Adipocyte (in vitro differentiated cells): Measurements from ENCODE around the gene DKK3.

Source experiments
- DNase-seq: peaks from one replicate; pipeline ENCODE4 v3.0.0-alpha.2; 2015; ENCODE audit warnings: low read depth
- H3K27me3 ChIP-seq: replicated peaks from 2 replicates; pipeline ENCODE4 v1.7.0; 2013; ENCODE audit warnings: mild to moderate bottlenecking, low read length, moderate library complexity; ENCODE audit not compliant: control insufficient read depth, insufficient read depth
- H3K36me3 ChIP-seq: 2 replicates; pipeline ENCODE4 v1.7.0; 2013; ENCODE audit warnings: low read length, mild to moderate bottlenecking, moderate library complexity; ENCODE audit not compliant: control insufficient read depth, insufficient read depth, severe bottlenecking
- H3K4me1 ChIP-seq: 2 replicates; pipeline ENCODE4 v1.7.0; 2013; ENCODE audit warnings: mild to moderate bottlenecking, low read length, moderate library complexity; ENCODE audit not compliant: control insufficient read depth, insufficient read depth
- H3K4me3 ChIP-seq: 2 replicates; pipeline ENCODE4 v1.7.0; 2013; ENCODE audit warnings: mild to moderate bottlenecking, low read length, moderate library complexity
- H3K9ac ChIP-seq: 2 replicates; pipeline ENCODE4 v1.7.0; 2013; ENCODE audit warnings: mild to moderate bottlenecking, low read length, moderate library complexity
- H3K9me3 ChIP-seq: 2 replicates; pipeline ENCODE4 v1.7.0; 2013; ENCODE audit warnings: mild to moderate bottlenecking, low read length, moderate library complexity; ENCODE audit not compliant: control insufficient read depth

The DKK3 gene

GRCh38 chr11:11978098-11978637 lies 30.3 kb downstream of the DKK3 start:
- no peak for DNase-seq
- H3K9me3 ChIP-seq, result no peaks in the 10 kb centered on the region
- H3K4me3 ChIP-seq, result no peak overlapping the region
- no peaks in the 10 kb centered on the region for H3K36me3 ChIP-seq
- H3K9ac ChIP-seq, result no peak overlapping the region
- peaks cover 65% of the 10 kb centered on the region for H3K4me1 ChIP-seq
- no peaks in the 10 kb centered on the region for H3K27me3 ChIP-seq

- peaks cover 66% of the 10 kb centered on the region for H3K4me1 ChIP-seq
- peak; percentile 87 for DNase-seq
These were observed 31.1 kb downstream of the DKK3 start for GRCh38 chr11:11977206-11977938.

GRCh38 chr11:11976481-11977127 lies 31.8 kb downstream of the DKK3 start:
- no peak for DNase-seq
- Histone ChIP-seq H3K27me3 (no peaks in the 10 kb centered on the region), H3K9ac (peak overlapping the region; percentile 63), H3K36me3 (no peaks in the 10 kb centered on the region), H3K4me1 (peaks cover 66% of the 10 kb centered on the region), H3K4me3 (peak overlapping the region; percentile 26), H3K9me3 (no peaks in the 10 kb centered on the region)

More at GRCh38 chr11:11977206-11977938, 31.1 kb downstream of the DKK3 start:
- H3K27me3 ChIP-seq, result no peaks in the 10 kb centered on the region
- no peaks in the 10 kb centered on the region for H3K9me3 ChIP-seq
- peak overlapping the region; percentile 26 for H3K4me3 ChIP-seq
- H3K36me3 ChIP-seq, result no peaks in the 10 kb centered on the region
- H3K9ac ChIP-seq, result peak overlapping the region; percentile 63

GRCh38 chr11:11975201-11976092 lies 33.0 kb downstream of the DKK3 start:
- no peaks in the 10 kb centered on the region for H3K36me3 ChIP-seq
- no peak overlapping the region for H3K4me3 ChIP-seq
- no peak for DNase-seq
- H3K27me3 ChIP-seq, result no peaks in the 10 kb centered on the region
- H3K4me1 ChIP-seq, result peaks cover 66% of the 10 kb centered on the region
- H3K9ac ChIP-seq, result no peak overlapping the region
- no peaks in the 10 kb centered on the region for H3K9me3 ChIP-seq

- Histone ChIP-seq H3K9me3 (no peaks in the 10 kb centered on the region), H3K4me3 (peak overlapping the region; percentile 14), H3K9ac (peak overlapping the region; percentile 69), H3K36me3 (no peaks in the 10 kb centered on the region), H3K4me1 (peaks cover 61% of the 10 kb centered on the region), H3K27me3 (no peaks in the 10 kb centered on the region)
- no peak for DNase-seq
These were observed 34.6 kb downstream of the DKK3 start for GRCh38 chr11:11973866-11974265.

GRCh38 chr11:11973361-11973800 lies 35.0 kb downstream of the DKK3 start:
- Histone ChIP-seq H3K9ac (peak overlapping the region; percentile 69), H3K4me1 (peaks cover 61% of the 10 kb centered on the region), H3K36me3 (no peaks in the 10 kb centered on the region), H3K27me3 (no peaks in the 10 kb centered on the region), H3K9me3 (no peaks in the 10 kb centered on the region), H3K4me3 (peak overlapping the region; percentile 14)
- peak; percentile 76 for DNase-seq

- no peaks in the 10 kb centered on the region for H3K36me3 ChIP-seq
- no peak overlapping the region for H3K4me3 ChIP-seq
- peak overlapping the region; percentile 56 for H3K9ac ChIP-seq
- no peaks in the 10 kb centered on the region for H3K9me3 ChIP-seq
- H3K27me3 ChIP-seq, result no peaks in the 10 kb centered on the region
- peaks cover 59% of the 10 kb centered on the region for H3K4me1 ChIP-seq
- DNase-seq, result no peak
These were observed 35.6 kb downstream of the DKK3 start for GRCh38 chr11:11972730-11973341.

- Histone ChIP-seq H3K9ac (no peak overlapping the region), H3K9me3 (no peaks in the 10 kb centered on the region), H3K36me3 (no peaks in the 10 kb centered on the region), H3K4me3 (no peak overlapping the region), H3K4me1 (peaks cover 51% of the 10 kb centered on the region), H3K27me3 (no peaks in the 10 kb centered on the region)
- DNase-seq, result no peak
These were observed 36.4 kb downstream of the DKK3 start for GRCh38 chr11:11971906-11972547.

- Histone ChIP-seq H3K9ac (no peak overlapping the region), H3K27me3 (no peaks in the 10 kb centered on the region), H3K9me3 (no peaks in the 10 kb centered on the region), H3K4me3 (no peak overlapping the region), H3K36me3 (no peaks in the 10 kb centered on the region), H3K4me1 (peaks cover 37% of the 10 kb centered on the region)
- DNase-seq, result no peak
These were observed 37.9 kb downstream of the DKK3 start for GRCh38 chr11:11970556-11970955.

GRCh38 chr11:11969380-11970215 lies 38.8 kb downstream of the DKK3 start:
- H3K27me3 ChIP-seq, result no peaks in the 10 kb centered on the region
- H3K36me3 ChIP-seq, result no peaks in the 10 kb centered on the region
- no peaks in the 10 kb centered on the region for H3K9me3 ChIP-seq
- H3K4me1 ChIP-seq, result peaks cover 37% of the 10 kb centered on the region
- DNase-seq, result no peak
- H3K4me3 ChIP-seq, result no peak overlapping the region
- H3K9ac ChIP-seq, result no peak overlapping the region
